ENCODE results near the gene DNAJC18.
"Not testable (repeated sequence)": the region's sequence is repeated elsewhere in the genome, so short reads cannot be mapped to it uniquely, and the experiment has no call there.

DNAJC18 gene

GRCh38 chr5:139401546-139401945, 37.8 kb downstream of the DNAJC18 start:
- DNase-seq, result no peak

- no peak for DNase-seq
Observed at GRCh38 chr5:139399501-139400121, 39.7 kb downstream of the DNAJC18 start.

- no peak for DNase-seq
Observed at GRCh38 chr5:139397921-139398320, 41.4 kb downstream of the DNAJC18 start.

- DNase-seq, result no peak
Observed at GRCh38 chr5:139396691-139397090, 42.6 kb downstream of the DNAJC18 start.

GRCh38 chr5:139395844-139396640, 43.3 kb downstream of the DNAJC18 start:
- DNase-seq, result peak; percentile 56

- DNase-seq, result peak; percentile 36
Observed at GRCh38 chr5:139394654-139395566, 44.4 kb downstream of the DNAJC18 start, which contains the start of gene PROB1. Gene PROB1, minus strand, starts transcription at chr5:139395104. Its CDS starts 23 bp downstream, at chr5:139395081.

GRCh38 chr5:139394123-139394653, 45.1 kb downstream of the DNAJC18 start:
- peak; percentile 55 for DNase-seq

- DNase-seq, result no peak
Observed at GRCh38 chr5:139393497-139394122, 45.7 kb downstream of the DNAJC18 start.

- peak; percentile 65 for DNase-seq
Observed at GRCh38 chr5:139392678-139393496, 46.4 kb downstream of the DNAJC18 start.

- no peak for DNase-seq
Observed at GRCh38 chr5:139392324-139392677, 47.0 kb downstream of the DNAJC18 start.

GRCh38 chr5:139391570-139392323, 47.6 kb downstream of the DNAJC18 start:
- DNase-seq, result peak; percentile 95

GRCh38 chr5:139390639-139391569, 48.4 kb downstream of the DNAJC18 start:
- DNase-seq, result peak; percentile 30

GRCh38 chr5:139389701-139390638, 49.4 kb downstream of the DNAJC18 start, which contains the start of gene MZB1:
Gene MZB1, minus strand, starts transcription at chr5:139389913. Its CDS starts 57 bp downstream, at chr5:139389856.
- no peak for DNase-seq

GRCh38 chr5:139388198-139388821, 51.0 kb downstream of the DNAJC18 start:
- DNase-seq, result peak; percentile 33

GRCh38 chr5:139387611-139388197, 51.6 kb downstream of the DNAJC18 start:
- DNase-seq, result no peak

GRCh38 chr5:139386956-139387355, 52.4 kb downstream of the DNAJC18 start:
- not testable (repeated sequence) for DNase-seq

GRCh38 chr5:139386050-139386438, 53.3 kb downstream of the DNAJC18 start:
- DNase-seq, result no peak
